Measurements from ENCODE around the gene C1orf116.

C1orf116 gene

DNA sequence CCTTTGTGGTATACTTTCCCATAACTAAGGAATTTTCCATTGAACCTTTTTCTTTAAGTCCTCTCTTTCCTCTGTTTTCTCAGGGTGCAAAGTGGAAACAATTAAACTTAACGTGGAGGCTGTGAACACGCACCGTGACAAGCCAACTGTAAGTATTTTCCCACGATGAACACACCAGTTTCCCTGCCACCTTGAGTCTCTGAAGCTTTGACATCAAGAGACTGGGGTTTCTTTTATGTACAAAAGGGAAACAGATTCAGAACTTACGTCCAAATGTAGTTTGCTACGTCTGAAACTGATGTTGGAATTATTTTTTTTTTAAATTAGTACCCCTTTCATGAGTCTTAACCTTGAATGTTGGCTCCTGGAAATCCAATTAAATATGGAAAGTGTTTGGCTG, 38.9 kb upstream of the C1orf116 start:
- peaks cover 57% of the 10 kb centered on the region for H3K36me3 ChIP-seq (ENCODE audit: control insufficient read depth, insufficient read depth, low read length)
- no peaks in the 10 kb centered on the region for H3K27me3 ChIP-seq (ENCODE audit: control insufficient read depth, insufficient read depth, low read length)
- no peaks in the 10 kb centered on the region for H3K4me1 ChIP-seq (ENCODE audit: control insufficient read depth, insufficient read depth, low read length)
- H3K9me3 ChIP-seq (ENCODE audit: control insufficient read depth, insufficient read depth, low read length) = no peaks in the 10 kb centered on the region
- H3K4me3 ChIP-seq (ENCODE audit: low read depth, low read length) = no peak overlapping the region
- H3K9ac ChIP-seq (ENCODE audit: low read depth, low read length) = no peak overlapping the region
- H3K27ac ChIP-seq (ENCODE audit: low read depth, low read length) = no peak overlapping the region

DNA sequence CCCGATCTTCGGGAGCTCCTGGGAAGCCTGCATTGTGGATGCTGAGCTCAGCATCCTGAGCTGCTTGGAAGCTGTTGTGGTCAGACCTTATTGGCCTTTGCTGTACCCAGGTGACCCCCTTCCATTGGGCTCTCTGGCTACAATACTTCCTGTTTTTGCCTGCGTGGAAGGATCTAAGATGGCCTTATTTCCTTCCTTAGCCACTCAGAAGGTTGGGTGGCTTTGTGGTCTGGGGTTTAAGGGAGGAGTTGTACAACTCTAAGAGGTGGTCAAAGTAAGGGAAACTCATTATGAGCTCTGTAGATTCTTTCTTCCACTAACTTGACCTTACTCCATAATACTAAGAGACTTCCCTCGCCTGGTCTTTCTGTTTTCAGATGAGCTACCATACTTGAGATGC, 38.3 kb upstream of the C1orf116 start:
- no peaks in the 10 kb centered on the region for H3K27me3 ChIP-seq (ENCODE audit: control insufficient read depth, insufficient read depth, low read length)
- H3K4me1 ChIP-seq (ENCODE audit: control insufficient read depth, insufficient read depth, low read length) = no peaks in the 10 kb centered on the region
- H3K36me3 ChIP-seq (ENCODE audit: control insufficient read depth, insufficient read depth, low read length) = peaks cover 63% of the 10 kb centered on the region
- H3K4me3 ChIP-seq (ENCODE audit: low read depth, low read length) = no peak overlapping the region
- H3K27ac ChIP-seq (ENCODE audit: low read depth, low read length) = no peak overlapping the region
- H3K9me3 ChIP-seq (ENCODE audit: control insufficient read depth, insufficient read depth, low read length) = no peaks in the 10 kb centered on the region
- no peak overlapping the region for H3K9ac ChIP-seq (ENCODE audit: low read depth, low read length)

DNA sequence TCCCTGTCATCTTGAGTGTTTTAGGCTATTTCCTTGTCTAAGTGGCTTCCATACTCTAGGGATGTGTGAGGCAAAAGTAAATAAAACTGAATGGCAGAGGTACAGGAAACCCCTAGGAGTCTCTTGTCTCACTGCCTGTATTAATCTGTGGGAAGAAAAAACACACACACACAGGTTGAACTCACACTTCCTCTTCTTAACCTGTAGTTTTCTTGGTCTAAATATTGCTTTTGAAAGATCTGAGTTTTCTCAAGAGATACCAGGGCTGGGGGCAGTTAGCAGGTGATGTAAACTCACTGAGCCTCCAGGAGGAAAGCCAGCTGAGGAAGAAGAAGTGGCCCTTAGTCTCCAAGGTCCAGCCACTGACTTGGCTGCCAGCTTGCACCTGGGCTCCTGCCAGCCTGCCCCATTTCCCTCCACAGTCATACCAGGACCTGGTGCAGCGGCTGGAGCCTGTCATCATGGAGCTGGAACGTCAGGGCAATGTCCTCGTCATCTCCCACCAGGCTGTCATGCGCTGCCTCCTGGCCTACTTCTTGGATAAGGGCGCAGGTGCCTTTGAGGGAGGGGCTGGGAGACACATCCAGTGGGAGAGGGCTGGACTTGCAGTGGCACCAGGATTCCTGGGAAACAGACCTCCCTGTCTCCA, 37.4 kb upstream of the C1orf116 start:
- Histone ChIP-seq H3K9me3 (ENCODE audit: control insufficient read depth, insufficient read depth, low read length) (no peaks in the 10 kb centered on the region), H3K9ac (ENCODE audit: low read depth, low read length) (no peak overlapping the region), H3K4me3 (ENCODE audit: low read depth, low read length) (no peak overlapping the region), H3K27me3 (ENCODE audit: control insufficient read depth, insufficient read depth, low read length) (no peaks in the 10 kb centered on the region), H3K4me1 (ENCODE audit: control insufficient read depth, insufficient read depth, low read length) (no peaks in the 10 kb centered on the region), H3K27ac (ENCODE audit: low read depth, low read length) (no peak overlapping the region), H3K36me3 (ENCODE audit: control insufficient read depth, insufficient read depth, low read length) (peaks cover 70% of the 10 kb centered on the region)

DNA sequence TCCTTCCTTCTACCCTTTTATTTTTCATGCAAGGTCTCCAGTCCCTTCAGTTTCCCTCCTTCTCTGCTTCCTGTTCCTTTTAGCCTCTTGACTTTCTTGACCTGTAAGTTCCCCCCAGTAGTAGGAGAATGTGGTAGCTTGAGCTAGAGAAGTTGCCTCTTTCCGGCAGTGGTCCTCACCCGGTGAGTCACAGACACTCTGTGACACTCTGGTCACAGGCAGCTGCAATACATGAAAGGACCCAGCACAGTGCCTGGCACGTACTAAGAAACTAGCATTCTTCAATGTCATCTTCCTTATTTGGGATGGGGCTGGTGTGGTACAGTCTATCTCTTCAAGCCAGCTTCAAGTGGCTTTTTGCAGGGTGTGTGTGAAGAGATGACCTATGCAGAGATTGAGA, 36.5 kb upstream of the C1orf116 start:
- H3K36me3 ChIP-seq (ENCODE audit: control insufficient read depth, insufficient read depth, low read length) = peaks cover 78% of the 10 kb centered on the region
- H3K9ac ChIP-seq (ENCODE audit: low read depth, low read length) = no peak overlapping the region
- no peak overlapping the region for H3K27ac ChIP-seq (ENCODE audit: low read depth, low read length)
- no peak overlapping the region for H3K4me3 ChIP-seq (ENCODE audit: low read depth, low read length)
- H3K27me3 ChIP-seq (ENCODE audit: control insufficient read depth, insufficient read depth, low read length) = no peaks in the 10 kb centered on the region
- H3K9me3 ChIP-seq (ENCODE audit: control insufficient read depth, insufficient read depth, low read length) = no peaks in the 10 kb centered on the region
- no peaks in the 10 kb centered on the region for H3K4me1 ChIP-seq (ENCODE audit: control insufficient read depth, insufficient read depth, low read length)

DNA sequence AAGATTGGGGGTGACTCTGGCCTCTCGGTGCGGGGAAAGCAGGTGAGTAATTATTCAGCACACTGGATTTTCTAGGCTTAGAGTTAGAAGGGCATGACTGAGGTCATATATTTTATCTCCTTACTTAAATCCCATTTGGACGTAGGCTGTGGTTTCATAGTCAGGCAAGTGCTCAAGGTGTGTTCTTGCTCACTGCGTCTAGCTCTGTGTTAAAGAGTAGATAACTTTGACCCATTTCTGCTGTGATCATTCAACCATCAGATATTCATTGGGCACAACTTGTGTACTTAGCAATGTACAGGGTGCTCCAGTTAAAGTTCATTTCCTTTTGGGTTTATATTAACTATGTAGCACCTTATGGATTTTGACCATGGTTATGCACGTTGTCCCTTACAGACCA, 35.1 kb upstream of the C1orf116 start:
- Histone ChIP-seq H3K4me1 (ENCODE audit: control insufficient read depth, insufficient read depth, low read length) (no peaks in the 10 kb centered on the region), H3K9me3 (ENCODE audit: control insufficient read depth, insufficient read depth, low read length) (no peaks in the 10 kb centered on the region), H3K4me3 (ENCODE audit: low read depth, low read length) (no peak overlapping the region), H3K27ac (ENCODE audit: low read depth, low read length) (no peak overlapping the region), H3K9ac (ENCODE audit: low read depth, low read length) (no peak overlapping the region), H3K27me3 (ENCODE audit: control insufficient read depth, insufficient read depth, low read length) (no peaks in the 10 kb centered on the region), H3K36me3 (ENCODE audit: control insufficient read depth, insufficient read depth, low read length) (peaks cover 89% of the 10 kb centered on the region)

DNA sequence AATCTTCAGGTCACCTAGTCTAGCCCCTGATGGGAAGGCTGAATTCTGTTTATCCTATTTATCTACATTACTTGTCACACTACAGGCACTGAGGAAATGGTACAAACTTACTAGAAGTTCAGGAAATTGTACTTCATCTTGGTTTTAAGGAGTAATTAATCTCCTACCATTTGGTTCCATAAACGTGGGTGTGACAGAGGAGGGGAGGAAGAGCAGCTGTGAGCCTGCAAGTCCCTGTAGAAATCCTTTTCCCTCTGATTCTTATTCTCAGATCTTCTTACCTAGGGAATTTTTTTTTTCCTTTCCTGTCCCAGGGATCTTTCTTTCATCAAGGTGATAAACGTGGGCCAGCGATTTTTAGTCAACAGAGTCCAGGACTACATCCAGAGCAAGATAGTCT, 34.6 kb upstream of the C1orf116 start:
- H3K36me3 ChIP-seq (ENCODE audit: control insufficient read depth, insufficient read depth, low read length) = peaks cover 89% of the 10 kb centered on the region
- no peak overlapping the region for H3K4me3 ChIP-seq (ENCODE audit: low read depth, low read length)
- no peaks in the 10 kb centered on the region for H3K4me1 ChIP-seq (ENCODE audit: control insufficient read depth, insufficient read depth, low read length)
- H3K9ac ChIP-seq (ENCODE audit: low read depth, low read length) = no peak overlapping the region
- no peaks in the 10 kb centered on the region for H3K9me3 ChIP-seq (ENCODE audit: control insufficient read depth, insufficient read depth, low read length)
- H3K27me3 ChIP-seq (ENCODE audit: control insufficient read depth, insufficient read depth, low read length) = no peaks in the 10 kb centered on the region
- H3K27ac ChIP-seq (ENCODE audit: low read depth, low read length) = no peak overlapping the region

DNA sequence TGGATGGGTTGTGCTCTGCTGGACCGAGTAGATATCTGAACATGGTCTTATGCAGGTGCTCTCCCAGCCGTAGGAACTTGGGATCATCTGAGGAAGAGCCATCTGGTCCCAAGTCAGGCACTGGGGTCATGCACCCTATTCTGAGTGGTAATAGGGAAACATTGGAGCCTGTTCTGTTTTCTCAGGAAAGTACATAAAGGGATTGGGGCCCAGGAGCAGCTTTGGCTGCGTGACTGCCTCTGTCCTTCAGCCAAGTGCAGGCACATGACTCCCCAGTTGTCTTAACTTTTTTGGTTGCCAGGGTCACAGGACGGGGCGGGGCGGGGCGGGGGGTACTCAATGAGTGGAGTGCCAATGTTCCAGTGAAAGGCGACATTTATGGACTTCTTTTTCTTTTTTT, 32.0 kb upstream of the C1orf116 start:
- Histone ChIP-seq H3K4me1 (ENCODE audit: control insufficient read depth, insufficient read depth, low read length) (no peaks in the 10 kb centered on the region), H3K4me3 (ENCODE audit: low read depth, low read length) (no peak overlapping the region), H3K27me3 (ENCODE audit: control insufficient read depth, insufficient read depth, low read length) (no peaks in the 10 kb centered on the region), H3K9ac (ENCODE audit: low read depth, low read length) (no peak overlapping the region), H3K9me3 (ENCODE audit: control insufficient read depth, insufficient read depth, low read length) (no peaks in the 10 kb centered on the region), H3K27ac (ENCODE audit: low read depth, low read length) (no peak overlapping the region), H3K36me3 (ENCODE audit: control insufficient read depth, insufficient read depth, low read length) (peaks cover 75% of the 10 kb centered on the region)

DNA sequence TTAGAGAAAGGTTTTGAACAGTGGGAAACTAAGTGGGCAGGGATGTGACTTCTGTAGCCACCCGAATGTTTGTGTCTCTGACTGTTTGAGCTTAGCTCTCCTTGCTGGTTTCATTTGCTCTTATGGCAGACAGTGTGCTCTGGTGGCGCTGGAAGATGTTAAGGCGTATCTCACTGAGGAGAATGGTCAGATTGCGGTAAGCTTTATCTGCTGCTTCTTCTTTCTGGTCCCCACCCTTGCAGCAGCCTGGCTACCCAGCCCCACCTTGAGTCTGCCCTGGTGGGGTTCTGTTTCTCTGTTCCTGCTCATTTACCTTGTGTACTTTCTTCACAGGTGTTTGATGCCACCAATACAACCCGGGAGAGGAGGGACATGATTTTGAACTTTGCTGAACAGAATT, 30.5 kb upstream of the C1orf116 start:
- H3K36me3 ChIP-seq (ENCODE audit: control insufficient read depth, insufficient read depth, low read length) = peaks cover 63% of the 10 kb centered on the region
- H3K27me3 ChIP-seq (ENCODE audit: control insufficient read depth, insufficient read depth, low read length) = no peaks in the 10 kb centered on the region

DNA sequence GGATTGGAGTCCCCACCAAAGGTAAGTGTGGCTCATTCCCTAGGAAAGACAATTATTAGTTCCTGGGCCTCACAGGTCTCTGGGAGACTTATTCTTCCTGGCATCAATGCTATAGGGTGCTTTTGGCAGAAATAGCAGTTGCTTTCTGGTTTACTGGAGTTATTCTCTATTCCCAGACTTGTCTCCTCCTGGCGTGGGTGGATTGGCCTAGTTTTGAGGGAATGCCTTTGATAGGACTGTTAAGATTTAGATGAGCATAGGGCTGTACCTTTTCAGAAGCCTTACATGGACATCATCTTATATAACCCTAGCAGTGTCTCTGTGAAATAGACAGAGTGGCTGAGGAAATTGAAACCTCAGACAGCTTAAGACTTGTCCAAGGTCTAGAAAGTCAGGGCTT, 29.5 kb upstream of the C1orf116 start:
- Histone ChIP-seq H3K36me3 (ENCODE audit: control insufficient read depth, insufficient read depth, low read length) (peaks cover 53% of the 10 kb centered on the region), H3K27me3 (ENCODE audit: control insufficient read depth, insufficient read depth, low read length) (no peaks in the 10 kb centered on the region), H3K4me3 (ENCODE audit: low read depth, low read length) (no peak overlapping the region), H3K9me3 (ENCODE audit: control insufficient read depth, insufficient read depth, low read length) (no peaks in the 10 kb centered on the region), H3K4me1 (ENCODE audit: control insufficient read depth, insufficient read depth, low read length) (no peaks in the 10 kb centered on the region), H3K9ac (ENCODE audit: low read depth, low read length) (no peak overlapping the region), H3K27ac (ENCODE audit: low read depth, low read length) (no peak overlapping the region)

More for the DNA sequence above, 30.5 kb upstream of the C1orf116 start:
- Histone ChIP-seq H3K4me3 (ENCODE audit: low read depth, low read length) (no peak overlapping the region), H3K9me3 (ENCODE audit: control insufficient read depth, insufficient read depth, low read length) (no peaks in the 10 kb centered on the region), H3K27ac (ENCODE audit: low read depth, low read length) (no peak overlapping the region), H3K4me1 (ENCODE audit: control insufficient read depth, insufficient read depth, low read length) (no peaks in the 10 kb centered on the region), H3K9ac (ENCODE audit: low read depth, low read length) (no peak overlapping the region)

DNA sequence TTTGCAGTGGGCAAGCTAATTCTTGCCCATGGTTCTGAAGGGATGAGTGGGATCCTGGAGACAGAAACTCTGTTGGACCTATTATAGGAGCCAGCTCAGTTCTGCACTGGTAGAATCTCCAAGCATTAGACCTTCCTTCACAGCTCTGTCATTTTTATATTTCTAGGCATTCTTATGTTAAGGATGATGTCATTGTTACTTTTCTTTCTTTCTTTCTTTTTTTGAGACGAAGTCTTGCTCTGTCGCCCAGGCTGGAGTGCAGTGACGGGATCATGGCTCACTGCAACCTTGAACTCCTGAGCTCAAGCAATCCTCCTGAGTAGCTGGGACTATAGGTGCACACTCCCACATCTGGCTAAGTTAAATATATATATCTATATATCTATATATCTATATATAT, 28.0 kb upstream of the C1orf116 start:
- Histone ChIP-seq H3K4me1 (ENCODE audit: control insufficient read depth, insufficient read depth, low read length) (no peaks in the 10 kb centered on the region), H3K9me3 (ENCODE audit: control insufficient read depth, insufficient read depth, low read length) (no peaks in the 10 kb centered on the region), H3K27me3 (ENCODE audit: control insufficient read depth, insufficient read depth, low read length) (no peaks in the 10 kb centered on the region)

DNA sequence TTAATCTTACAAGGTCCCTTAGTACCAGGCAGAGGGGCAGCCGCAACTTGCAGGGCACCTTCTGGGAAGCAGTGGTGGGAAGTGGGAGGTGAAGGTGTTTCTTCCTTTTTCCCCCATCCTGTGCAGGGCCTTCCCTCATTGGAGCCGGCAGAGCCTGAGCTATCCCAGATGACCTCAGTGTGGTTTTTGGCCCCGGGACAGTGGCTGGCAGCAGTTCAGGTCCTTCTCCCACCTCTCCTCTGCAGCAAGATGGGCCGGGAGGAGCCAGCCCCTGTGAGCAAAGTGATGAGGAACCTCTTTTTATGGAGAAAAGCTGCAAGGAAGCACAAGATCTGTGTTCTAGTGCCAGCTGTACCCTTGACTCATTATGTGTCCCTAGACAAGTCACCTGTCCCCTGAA, 27.3 kb upstream of the C1orf116 start:
- Histone ChIP-seq H3K9ac (ENCODE audit: low read depth, low read length) (no peak overlapping the region), H3K4me3 (ENCODE audit: low read depth, low read length) (no peak overlapping the region), H3K27ac (ENCODE audit: low read depth, low read length) (no peak overlapping the region), H3K9me3 (ENCODE audit: control insufficient read depth, insufficient read depth, low read length) (no peaks in the 10 kb centered on the region), H3K36me3 (ENCODE audit: control insufficient read depth, insufficient read depth, low read length) (peaks cover 36% of the 10 kb centered on the region), H3K27me3 (ENCODE audit: control insufficient read depth, insufficient read depth, low read length) (no peaks in the 10 kb centered on the region), H3K4me1 (ENCODE audit: control insufficient read depth, insufficient read depth, low read length) (no peaks in the 10 kb centered on the region)

More for the DNA sequence above, 28.0 kb upstream of the C1orf116 start:
- Histone ChIP-seq H3K36me3 (ENCODE audit: control insufficient read depth, insufficient read depth, low read length) (peaks cover 42% of the 10 kb centered on the region), H3K9ac (ENCODE audit: low read depth, low read length) (no peak overlapping the region), H3K4me3 (ENCODE audit: low read depth, low read length) (no peak overlapping the region), H3K27ac (ENCODE audit: low read depth, low read length) (no peak overlapping the region)
